ENCODE data around the gene KLF3.

- TF ChIP-seq CTCF (conservative IDR thresholded peaks at IDR 0.05; ENCODE audit: low read depth in 2 of 2) (peak; percentile 96 to 97), EZH2phosphoT487 (IDR thresholded peaks at IDR 0.05; ENCODE audit: unreplicated experiment) (no peak), CREB1 (CRISPR knock-in tag; IDR thresholded peaks at IDR 0.05; ENCODE audit: low read depth) (no peak), POLR2AphosphoS5 (IDR thresholded peaks at IDR 0.05; ENCODE audit: low read depth) (no peak), EZH2 (IDR thresholded peaks at IDR 0.05; ENCODE audit: low read depth, unreplicated experiment) (no peak), REST (IDR thresholded peaks at IDR 0.05; ENCODE audit: unreplicated experiment) (no peak), ZNF114 (CRISPR knock-in tag; IDR thresholded peaks at IDR 0.05) (no peak)
These were observed 67.0 kb downstream of the KLF3 start for GRCh38 chr4:38730830-38731646.
